ENCODE data around the gene MTUS2.
"Not testable (repeated sequence)": the region's sequence is repeated elsewhere in the genome, so short reads cannot be mapped to it uniquely, and the experiment has no call there.

MTUS2 gene

DNA sequence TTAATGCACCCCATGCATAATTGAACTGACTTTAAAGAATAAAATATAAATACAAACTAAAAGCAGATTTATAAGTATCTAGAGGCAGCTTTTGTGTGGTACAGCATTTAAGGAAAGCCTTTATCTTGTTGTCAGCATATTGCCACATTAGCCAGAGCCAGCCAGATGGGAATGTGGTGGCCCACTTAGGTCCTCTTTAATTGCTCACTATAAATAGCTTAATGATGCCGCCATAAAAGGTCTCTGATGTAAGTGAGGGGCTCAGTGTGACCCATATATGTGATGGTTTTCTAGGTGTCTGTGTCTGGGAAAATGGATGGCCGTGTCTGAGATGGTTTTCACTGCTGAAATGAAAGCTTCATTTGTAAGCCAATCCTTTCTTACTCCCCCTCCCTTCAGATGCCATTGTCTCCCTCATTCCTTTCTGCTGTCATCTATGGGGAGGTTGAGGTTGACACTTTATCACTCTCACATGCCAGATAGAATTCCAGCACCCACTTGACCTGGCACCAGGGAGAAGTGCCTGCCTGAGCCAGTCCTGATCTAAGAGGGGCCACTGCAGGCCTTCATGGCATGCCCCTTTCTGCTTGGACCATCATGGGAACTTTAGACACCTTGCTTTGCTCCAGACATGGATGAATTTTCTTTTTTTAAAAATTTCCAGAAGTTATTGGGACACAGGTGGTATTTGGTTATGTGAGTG is 135.3 kb downstream of the MTUS2 start:
- DNase-seq (ENCODE audit: low read depth in 2 of 3, low spot score in 2 of 3), result no peak

DNA sequence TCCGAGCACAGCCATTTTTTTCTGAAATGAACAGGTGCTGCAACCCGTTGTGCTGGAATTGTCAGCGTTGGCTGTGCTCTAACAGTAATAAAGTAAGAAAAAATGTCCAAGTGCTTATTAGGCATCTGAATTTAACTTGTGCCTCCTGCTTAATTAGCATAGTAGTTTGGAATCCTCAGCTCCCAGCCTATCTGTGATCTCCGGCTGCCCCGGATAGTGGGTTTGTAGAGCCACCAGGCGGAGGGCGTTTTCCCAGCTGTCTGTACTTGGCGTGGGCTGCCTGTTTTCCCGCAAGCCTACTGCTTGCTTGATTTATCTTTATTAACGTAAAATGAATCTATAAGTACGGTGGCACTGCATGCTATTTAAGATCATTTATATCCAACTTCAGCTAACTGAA is 137.9 kb downstream of the MTUS2 start:
- DNase-seq (ENCODE audit: low read depth in 2 of 3, low spot score in 2 of 3), result no peak

DNA sequence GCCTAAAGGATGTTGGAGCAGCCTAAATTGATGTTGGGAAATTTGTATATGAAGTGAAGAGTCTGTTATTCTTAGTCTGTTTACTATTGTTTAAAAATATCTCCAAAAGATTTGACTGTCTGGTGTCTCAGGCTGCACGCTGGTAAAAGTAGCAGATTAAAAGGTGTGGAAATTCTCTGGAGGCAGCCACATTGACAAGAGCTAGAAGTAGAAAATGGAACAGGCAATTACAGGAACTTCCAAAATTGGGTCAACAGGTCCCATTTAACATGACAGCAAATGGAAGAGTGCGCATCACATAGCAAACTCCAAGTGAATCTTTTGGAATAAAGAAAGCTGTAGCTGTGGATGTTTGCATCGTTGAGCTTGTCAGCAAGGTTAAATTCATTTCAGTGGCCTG is 138.3 kb downstream of the MTUS2 start:
- DNase-seq (ENCODE audit: low read depth in 2 of 3, low spot score in 2 of 3), result no peak

DNA sequence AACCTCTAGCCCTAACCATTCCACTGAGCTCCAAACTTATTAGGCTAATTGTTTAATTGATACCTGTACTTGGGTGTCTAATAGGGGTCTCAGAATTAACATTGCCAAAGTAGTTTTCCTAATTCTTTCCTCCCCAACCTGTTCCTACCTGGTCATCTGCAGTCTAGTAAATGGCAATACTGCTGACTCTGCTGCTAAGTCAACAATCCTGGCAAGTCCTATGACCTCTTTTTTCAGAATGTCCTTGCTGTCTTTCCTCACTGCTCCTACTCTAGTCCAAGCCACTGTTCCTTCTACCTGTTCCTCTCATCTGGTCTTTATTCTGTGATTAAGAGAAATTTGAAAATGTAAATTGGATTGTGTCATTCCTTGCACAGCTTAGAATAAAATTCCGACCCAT is 143.9 kb downstream of the MTUS2 start:
- DNase-seq (ENCODE audit: low read depth in 2 of 3, low spot score in 2 of 3), result no peak

DNA sequence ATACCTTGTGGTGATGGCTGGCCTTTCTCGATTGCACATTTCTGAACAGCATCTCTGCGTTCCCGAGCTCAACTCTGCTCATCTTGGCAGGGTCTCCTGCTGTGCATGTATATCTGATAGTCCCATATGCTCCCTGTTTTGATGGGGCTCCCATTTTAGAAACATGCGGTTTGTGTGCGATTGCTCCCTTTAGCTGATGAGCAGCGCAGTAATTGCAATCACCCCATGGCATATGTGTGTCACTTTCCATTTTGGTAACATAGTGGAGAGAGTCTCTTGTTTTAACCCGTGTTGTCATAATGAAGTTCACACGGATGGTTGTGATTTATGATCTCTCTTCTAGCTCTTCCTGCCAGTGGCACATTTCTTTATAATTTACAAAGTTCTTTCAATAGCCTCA is 144.7 kb downstream of the MTUS2 start:
- DNase-seq (ENCODE audit: low read depth in 2 of 3, low spot score in 2 of 3), result no peak

DNA sequence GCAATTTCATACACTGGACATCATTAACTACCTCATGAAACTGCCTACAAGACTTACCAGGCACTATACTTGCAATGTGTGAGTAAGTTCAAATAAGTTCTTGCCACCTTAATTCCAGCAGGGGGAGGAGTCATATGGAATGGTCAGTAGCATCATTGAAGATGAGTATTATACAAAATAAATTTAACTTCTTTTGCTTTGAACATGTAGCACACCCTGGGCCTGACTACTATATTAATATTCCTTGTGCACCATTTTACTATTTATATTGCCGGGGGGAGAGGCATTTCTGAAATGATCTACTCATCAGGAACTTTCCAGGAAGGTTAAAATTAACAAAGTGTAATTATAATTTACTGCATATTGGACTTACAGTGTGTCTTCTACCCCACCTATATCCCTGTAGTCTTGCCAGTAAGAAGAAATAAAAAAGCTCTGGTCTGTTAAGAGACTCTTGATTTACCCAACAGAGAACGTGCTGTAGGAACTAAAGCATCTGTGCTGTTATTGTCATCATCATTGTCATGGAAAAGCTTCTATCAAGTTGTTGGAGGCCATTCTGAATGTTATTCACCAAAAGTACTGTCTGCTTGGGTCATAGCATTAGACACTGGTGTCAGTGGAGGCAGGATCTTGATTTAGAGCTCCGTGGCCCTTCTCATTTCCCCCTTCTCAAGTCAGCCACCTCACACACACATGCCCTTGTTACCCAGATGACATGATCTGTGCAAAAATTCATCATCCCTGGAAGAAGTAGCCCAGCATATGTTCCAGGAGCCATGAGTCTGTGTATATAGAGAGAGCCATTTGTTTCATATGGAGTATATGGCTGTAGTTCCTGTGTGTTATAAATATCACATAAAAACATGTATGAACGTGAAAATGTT is 147.1 kb downstream of the MTUS2 start:
- DNase-seq (ENCODE audit: low read depth in 2 of 3, low spot score in 2 of 3), result no peak

DNA sequence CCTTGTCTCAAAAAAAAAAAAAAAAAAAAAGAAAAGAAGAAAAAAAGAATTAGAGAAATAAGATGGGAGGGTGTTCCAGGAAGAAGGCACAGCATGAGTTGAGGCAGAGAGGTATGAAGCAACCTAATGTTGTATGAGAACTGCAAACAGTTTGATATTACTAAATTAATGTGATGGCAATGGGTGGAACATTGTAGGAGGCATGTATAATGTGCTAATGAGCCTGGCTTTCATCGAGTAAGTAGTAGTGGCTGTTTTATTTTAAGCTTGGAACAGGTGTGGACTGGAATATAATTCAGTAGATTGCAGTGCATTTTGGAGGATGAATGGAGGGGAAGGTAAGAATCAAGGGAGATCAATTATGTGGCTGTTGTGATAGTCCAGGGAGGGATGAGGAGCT is 156.1 kb downstream of the MTUS2 start:
- DNase-seq (ENCODE audit: low read depth in 2 of 3, low spot score in 2 of 3), result no peak

DNA sequence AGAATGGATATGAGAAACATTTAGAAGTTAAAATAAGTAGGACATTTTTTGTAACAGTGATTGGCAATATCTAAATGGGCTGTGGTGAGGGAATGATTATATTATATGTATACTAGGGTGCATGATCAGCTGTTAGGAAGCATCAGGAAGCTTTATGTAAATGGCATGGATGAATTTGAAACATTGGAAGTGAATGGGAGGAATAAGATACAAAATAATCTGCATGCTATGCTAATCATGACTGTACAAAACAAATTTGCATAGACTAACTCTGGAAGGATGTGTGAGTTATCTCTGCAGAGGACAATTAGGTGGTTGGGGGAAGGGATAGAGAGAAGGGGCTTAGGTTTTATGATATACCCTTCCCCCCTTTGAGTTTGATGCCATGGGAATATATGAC is 156.5 kb downstream of the MTUS2 start:
- no peak for DNase-seq (ENCODE audit: low read depth in 2 of 3, low spot score in 2 of 3)

DNA sequence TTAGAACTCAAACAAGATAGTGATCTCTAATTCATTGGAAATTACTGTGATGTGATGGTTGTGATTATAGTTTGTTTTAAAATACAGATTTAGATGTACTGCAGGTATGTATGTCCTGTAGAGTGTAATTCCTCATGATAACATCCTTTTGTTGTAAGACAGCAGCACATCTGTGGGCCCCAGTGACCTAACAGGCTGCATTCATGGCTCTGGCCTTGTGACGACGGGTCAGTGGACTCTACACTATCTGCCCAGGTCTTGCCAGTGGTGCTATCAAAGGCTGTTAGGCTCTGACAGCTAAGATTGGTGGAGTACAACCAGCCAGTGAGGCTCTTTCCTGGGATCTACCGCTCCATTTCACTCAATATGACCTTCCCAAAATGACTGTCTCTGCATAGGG is 158.4 kb downstream of the MTUS2 start:
- no peak for DNase-seq (ENCODE audit: low read depth in 2 of 3, low spot score in 2 of 3)

DNA sequence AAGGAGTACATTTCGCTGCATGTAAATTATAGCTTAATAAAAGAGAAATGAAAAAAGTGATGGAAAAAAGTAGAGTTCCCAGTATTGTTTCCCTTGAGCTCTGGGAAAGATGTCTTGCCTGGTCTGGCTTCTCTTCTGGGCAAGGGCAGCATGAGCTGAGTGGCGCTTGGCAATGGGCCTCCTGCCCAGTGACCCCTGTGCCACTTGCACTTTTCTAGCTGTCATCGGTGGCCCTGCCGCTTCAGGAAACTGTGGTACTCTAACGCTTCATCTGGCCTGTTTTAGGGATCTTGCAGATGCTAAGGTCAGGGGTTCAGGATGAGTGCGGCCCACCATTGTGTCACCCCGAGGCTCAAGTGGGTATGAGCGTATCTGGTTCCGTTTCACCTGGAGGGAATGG is 161.4 kb downstream of the MTUS2 start:
- no peak for DNase-seq (ENCODE audit: low read depth in 2 of 3, low spot score in 2 of 3)

DNA sequence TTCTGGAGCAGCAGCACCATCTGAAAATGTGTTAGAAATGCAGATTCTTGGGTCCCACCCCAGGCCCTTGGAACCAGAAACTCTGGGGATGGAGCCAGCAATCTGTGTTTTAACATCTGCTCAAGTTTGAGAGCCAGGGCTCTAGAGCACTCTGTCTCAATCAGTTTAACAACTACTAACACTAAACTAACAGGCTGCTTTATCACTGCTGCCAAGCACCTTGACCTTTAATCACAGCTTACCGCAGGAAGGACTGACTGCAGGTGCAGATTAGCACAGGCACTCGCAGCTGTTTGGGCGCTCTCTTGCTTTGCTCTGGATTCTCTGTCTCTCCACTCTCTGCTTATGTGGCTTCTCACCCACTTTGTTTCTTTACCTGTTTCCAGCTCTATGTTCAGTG is 163.5 kb downstream of the MTUS2 start:
- DNase-seq (ENCODE audit: low read depth in 2 of 3, low spot score in 2 of 3), result no peak

DNA sequence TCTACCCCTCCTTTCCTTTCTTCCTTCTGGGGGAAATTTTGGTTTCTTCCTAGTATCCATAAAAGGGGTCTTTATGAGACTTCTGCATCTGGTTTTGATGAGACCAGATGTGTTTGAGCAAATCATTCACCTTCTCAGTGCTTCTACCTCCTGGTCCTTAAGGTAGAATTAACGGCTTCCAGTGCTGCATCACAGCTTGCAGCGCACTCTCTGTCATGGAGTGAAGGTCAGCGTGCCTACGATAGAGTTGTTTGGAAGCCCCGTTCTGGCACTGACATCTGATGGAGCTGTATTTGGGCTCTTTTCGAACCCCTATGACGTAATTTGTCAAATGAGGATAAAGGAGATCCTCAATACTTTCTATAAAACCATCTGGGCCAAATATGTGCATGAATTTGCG is 164.2 kb downstream of the MTUS2 start:
- DNase-seq (ENCODE audit: low read depth in 2 of 3, low spot score in 2 of 3), result no peak

DNA sequence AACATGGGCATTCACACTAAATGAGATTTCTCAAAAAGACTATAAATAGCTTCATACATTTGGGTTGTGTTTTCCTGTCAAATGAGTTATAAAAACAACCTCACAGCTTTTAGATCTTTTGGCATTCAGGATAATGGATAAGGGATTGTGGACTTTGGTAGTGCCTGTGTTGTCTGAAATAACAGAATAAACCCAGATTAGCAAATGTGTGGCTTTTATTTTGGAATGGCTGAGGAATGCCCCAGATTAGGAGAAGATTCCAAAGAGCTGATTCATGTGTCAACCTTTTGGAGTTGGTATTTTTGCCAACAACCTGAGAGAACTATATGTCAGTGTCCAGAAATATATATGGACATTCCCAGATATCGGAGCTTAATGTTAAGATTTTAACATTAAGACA is 164.7 kb downstream of the MTUS2 start:
- no peak for DNase-seq (ENCODE audit: low read depth in 2 of 3, low spot score in 2 of 3)

DNA sequence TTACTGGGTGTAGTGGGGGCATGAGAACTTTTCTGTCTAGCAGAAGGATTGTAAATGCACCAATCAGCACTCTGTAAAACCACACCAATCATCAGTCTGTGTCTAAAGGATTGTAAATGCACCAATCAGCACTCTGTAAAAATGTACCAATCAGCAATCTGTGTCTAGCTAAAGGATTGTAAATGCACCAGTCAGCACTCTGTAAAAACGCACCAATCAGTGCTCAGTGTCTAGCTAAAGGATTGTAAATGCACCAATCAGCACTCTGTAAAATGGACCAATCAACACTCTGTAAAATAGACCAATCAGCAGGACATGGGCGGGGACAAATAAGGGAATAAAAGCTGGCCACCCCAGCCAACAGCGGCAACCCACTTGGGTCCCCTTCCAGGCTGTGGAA is 170.2 kb downstream of the MTUS2 start:
- DNase-seq (ENCODE audit: low read depth in 2 of 3, low spot score in 2 of 3), result not testable (repeated sequence)

DNA sequence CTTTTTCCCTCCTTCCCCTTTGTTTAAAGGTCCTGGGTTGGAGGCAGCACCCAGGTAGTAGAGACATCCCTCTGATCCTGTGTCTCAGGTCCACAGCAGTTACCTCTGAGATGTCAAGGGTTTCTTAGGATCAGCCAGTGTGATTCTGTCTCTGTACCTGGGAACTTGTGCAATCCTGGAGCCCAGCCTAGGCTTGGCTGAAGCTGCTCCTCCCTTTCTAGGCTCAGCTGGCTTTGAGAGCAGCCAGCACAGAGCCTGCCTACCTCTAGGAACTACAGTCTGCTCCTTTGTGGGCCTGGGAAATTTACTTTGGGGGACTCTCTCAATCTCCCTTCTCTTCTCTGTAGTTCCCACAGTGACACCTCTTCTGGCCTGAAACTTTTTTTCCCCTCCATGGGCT is 171.6 kb downstream of the MTUS2 start:
- DNase-seq (ENCODE audit: low read depth in 2 of 3, low spot score in 2 of 3), result no peak

DNA sequence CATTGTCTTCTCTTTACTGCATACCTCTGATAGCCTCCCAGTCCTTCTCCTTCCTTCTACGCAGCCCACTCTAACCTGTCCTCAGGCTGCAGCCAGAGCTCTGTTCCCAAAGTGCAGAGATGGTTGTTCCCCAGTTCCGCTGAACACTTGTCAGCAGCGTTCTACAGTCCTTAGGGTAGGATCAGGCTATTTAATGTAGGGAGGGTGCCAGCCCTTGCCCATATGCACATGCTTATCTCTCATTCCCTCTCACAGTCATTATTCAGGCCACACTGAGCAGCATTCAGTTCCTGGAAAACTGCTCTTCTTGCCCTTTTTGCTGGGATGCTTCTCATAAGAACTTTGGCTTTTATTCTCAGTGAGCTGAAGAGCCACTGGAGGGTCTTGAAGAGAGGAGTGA is 180.7 kb downstream of the MTUS2 start:
- DNase-seq (ENCODE audit: low read depth in 2 of 3, low spot score in 2 of 3), result no peak

DNA sequence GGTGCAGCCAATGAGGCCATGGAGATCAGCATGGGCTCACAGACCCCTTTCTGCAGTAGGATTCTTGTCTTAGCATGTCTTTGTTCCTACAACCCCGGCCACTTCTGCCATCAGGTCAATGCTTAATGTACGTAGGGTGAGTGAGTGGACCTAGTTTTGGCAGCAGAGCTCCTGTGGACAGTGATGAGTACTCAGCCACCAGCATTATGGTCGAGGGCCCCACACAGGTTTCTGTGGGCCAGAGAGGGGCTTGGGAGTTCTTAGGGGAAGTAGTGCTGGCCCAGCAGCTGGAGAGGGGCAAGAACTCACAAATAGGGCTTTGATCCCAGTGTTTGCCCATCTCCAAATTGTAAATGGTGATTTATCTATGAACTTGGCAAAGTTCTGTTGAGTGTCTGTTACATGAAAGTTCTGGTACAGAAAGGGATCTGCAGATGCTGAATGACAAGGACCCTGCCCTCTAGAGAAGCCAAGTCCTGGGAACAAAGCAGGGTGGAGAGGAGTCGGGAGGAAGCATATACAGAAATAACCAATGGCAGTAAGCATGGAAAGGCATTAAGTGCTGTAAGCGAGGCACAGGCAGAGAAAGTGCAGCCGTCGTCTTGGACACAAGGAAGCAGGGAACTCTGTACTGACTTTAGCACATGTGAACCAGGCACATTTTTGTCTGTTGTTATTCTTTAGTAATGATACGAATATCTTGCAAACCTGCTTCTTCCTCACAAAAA is 185.1 kb downstream of the MTUS2 start:
- no peak for DNase-seq (ENCODE audit: low read depth in 2 of 3, low spot score in 2 of 3)

DNA sequence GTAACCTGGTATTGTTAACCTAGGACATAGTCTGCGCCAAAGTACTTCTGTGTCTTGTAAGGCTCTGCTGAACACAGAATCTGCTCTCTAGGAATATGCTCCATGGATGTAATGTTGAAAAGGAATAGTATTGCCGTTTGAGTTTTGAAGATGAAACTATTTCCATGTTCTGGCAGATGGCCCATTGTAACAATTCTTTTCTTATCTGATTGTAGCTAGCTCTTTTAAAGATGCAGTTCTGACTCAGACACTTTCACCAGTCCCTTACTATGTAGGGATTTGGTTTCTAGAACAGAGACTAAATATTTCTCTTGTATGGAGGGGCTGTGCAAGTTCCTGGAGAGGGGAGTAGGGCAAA is 185.6 kb downstream of the MTUS2 start:
- no peak for DNase-seq (ENCODE audit: low read depth in 2 of 3, low spot score in 2 of 3)

DNA sequence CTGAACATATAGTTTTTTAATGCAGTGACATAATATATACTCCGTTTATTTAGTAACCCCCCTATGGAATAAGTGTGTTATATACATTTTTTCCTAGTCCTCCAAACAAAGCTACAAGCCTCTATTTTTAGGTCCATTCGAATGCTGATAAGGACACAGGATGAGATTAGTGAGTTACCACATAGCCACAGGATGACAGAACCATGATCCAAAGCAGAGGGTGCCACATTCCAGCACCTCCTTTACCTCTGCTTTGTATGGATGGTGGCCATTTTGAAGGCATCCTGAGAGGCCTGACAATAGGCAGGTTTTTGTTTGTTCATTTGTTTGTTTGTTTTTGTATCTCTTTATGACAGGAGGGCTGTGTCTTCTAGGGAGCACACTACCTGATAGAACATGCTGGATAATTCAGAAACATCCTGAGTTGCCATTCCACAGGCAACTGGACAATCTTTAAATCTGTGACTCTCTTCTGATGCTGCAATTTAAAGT is 186.3 kb downstream of the MTUS2 start:
- DNase-seq (ENCODE audit: low read depth in 2 of 3, low spot score in 2 of 3), result no peak

DNA sequence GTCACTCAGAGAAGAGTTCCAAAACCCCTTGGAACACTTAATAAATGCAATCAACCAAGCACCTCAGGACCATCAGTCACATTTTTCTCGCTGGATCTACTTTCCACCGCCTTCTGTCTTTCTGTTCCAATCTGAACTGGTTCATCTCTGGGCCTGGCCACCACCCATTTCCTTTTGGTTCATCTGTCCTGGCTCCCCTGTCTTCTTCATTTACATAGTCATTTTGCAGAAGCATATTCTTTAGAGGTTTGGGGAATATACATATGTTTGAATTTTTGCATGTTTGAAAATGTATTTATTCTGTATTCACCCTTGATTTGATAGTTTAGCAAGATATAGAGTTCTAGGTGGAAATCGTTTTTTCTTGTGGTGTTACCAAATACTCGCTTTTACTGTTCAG is 188.2 kb downstream of the MTUS2 start:
- no peak for DNase-seq (ENCODE audit: low read depth in 2 of 3, low spot score in 2 of 3)

DNA sequence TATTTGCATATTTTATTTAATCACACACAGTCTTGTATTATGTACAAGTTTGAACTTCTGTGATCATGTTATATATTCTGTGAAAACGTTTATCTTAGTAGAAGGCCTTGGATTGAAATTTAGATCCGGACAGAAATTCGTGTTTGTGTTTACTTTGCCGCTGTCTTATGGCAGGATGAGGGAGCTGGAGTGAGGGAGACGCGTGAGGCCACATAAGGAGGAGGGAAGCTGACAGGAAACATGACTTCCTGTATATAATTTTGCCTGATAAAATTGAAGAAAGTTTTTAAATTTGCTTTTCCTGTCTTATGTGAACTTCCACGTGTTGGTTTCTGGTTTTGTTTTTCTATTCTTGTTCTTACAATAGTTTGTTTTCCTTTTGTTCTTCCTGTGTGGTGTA is 200.2 kb downstream of the MTUS2 start:
- no peak for DNase-seq (ENCODE audit: low read depth in 2 of 3, low spot score in 2 of 3)

DNA sequence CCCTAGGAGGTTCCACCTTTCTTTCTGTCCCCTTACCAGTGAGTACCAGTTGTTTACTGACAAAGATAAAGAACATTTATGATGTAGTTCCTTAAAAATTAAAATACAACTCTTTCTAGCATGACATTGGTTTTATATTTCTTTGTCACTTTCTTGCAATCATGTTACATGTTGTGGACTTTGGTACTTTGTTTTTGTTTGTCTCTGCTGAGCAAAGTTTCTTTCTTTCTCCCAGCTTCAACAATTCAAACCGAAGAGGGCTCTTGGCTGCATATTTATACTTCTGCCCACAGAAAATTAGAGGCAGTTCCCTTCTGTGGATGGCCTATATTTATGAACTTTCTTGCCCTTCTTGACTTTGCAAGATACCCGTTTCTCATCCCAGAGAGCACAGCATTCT is 201.2 kb downstream of the MTUS2 start:
- DNase-seq (ENCODE audit: low read depth in 2 of 3, low spot score in 2 of 3), result no peak

Measured in activated CD8-positive, alpha-beta memory T cell treated with anti-CD3 and anti-CD28 coated beads for 48 hours (primary cell).